ENCODE data around the gene MKNK1. TPM values are rescaled to one million over a fixed set of nuclear protein-coding genes. Genes with fewer than 3 reads are reported as not detected.

MKNK1 gene
- total and polyA plus RNA-seq, 2 donors (not counting 1 experiment from before 2014, with no cell fraction given) = 51.0 to 73.0 TPM

DNA sequence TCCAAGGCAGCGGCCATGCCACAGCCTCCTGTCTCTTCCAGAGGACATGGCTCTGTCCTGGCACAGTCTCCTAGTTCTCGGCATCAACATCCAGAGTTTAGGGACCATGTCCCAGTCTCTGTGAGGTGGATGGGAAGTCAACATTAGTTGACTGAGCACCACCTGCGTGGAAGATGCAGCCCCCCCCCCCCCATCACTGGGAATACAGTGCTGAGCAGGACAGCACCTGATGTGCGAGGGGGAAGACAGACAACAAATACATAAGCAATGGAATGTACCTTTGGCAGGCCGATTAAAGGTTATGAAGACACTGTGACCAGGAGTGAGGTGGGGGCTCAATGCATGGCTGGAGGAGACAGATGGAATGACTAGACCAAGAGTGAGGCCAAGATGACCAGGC is 79.2 kb downstream of the MKNK1 start:
- Histone ChIP-seq H3K4me1 (ENCODE audit: control insufficient read depth in 2 of 2, insufficient read depth in 2 of 2, low read length in 2 of 2) (no peaks in the 10 kb centered on the region), H3K4me2 (replicated peaks; ENCODE audit: low read depth, low read length, poor library complexity, severe bottlenecking) (no peak overlapping the region), H4K20me1 (ENCODE audit: control insufficient read depth, insufficient read depth, low read length, poor library complexity, severe bottlenecking) (no peaks in the 10 kb centered on the region), H3K4me3 (ENCODE audit: control extremely low read depth in 1 of 5, extremely low read depth in 1 of 5, insufficient read depth in 1 of 5, low read depth in 2 of 5, low read length in 4 of 5) (no peak overlapping the region), H3K79me2 (ENCODE audit: control insufficient read depth, insufficient read depth, low read length) (no peaks in the 10 kb centered on the region), H3K27ac (ENCODE audit: low read length in 2 of 2) (no peak overlapping the region), H3K9ac (ENCODE audit: low read length) (no peak overlapping the region), H3K9me3 (ENCODE audit: control extremely low read depth in 1 of 3, control insufficient read depth in 2 of 3, insufficient read depth in 1 of 3, low read length in 2 of 3) (no peaks in the 10 kb centered on the region), H3K36me3 (replicated peaks in 1 of 2; ENCODE audit: control extremely low read depth in 1 of 2, control insufficient read depth in 1 of 2, extremely low read depth in 1 of 2, insufficient read depth in 2 of 2, low read length in 1 of 2) (no peaks in the 10 kb centered on the region), H2AFZ (ENCODE audit: insufficient read depth, low read depth, low read length, poor library complexity, severe bottlenecking) (no peak overlapping the region), H3K27me3 (replicated peaks in 1 of 4; ENCODE audit: control extremely low read depth in 1 of 4, control insufficient read depth in 3 of 4, insufficient read depth in 4 of 4, low read length in 3 of 4) (peaks cover 0 to 22% (median 7%) of the 10 kb centered on the region in 4 experiments)
- CTCF ChIA-PET = no interaction called here
- Mint-ChIP-seq H3K4me1 (no peaks in the 10 kb centered on the region), H3K9me3 (ENCODE audit: insufficient read depth) (no peaks in the 10 kb centered on the region), H3K27me3 (peaks cover 52% of the 10 kb centered on the region), H3K27ac (no peak overlapping the region), H3K4me3 (no peak overlapping the region)
- no peak for TF ChIP-seq EZH2 (IDR thresholded peaks at IDR 0.05; ENCODE audit: borderline replicate concordance, insufficient read depth, low read depth, low read length, poor library complexity, severe bottlenecking)
- TF ChIP-seq CTCF (IDR thresholded peaks at IDR 0.05) = no peak
- POLR2A ChIA-PET = no interaction called here
- ATAC-seq (ENCODE audit: low read depth) (no peak), DNase-seq (no peak)
- intact Hi-C loops (cut with micrococcal nuclease) = no loop called here
- WGBS (ENCODE audit: insufficient coverage) = 96% methylated on average over 5 of the region's 5 CpGs

GRCh38 chr1:46523496-46524353 is 80.3 kb downstream of the MKNK1 start:
- WGBS (ENCODE audit: insufficient coverage) = 90% methylated on average over 10 of the region's 11 CpGs
- no peaks in the 10 kb centered on the region for H3K9me3 Mint-ChIP-seq (ENCODE audit: insufficient read depth)
- no peak overlapping the region for H3K4me2 ChIP-seq (replicated peaks; ENCODE audit: low read depth, low read length, poor library complexity, severe bottlenecking)
- peaks cover 48% of the 10 kb centered on the region for H3K27me3 Mint-ChIP-seq
- intact Hi-C loops (cut with micrococcal nuclease) = no loop called here
- CTCF ChIA-PET = interaction anchor here (0.8 kb wide), 1 partner anchor 82 kb away, joined by 3 read pairs; no protein-coding TSS in a partner anchor
- no peak for DNase-seq
- POLR2A ChIA-PET = no interaction called here
- no peak overlapping the region for H3K9ac ChIP-seq (ENCODE audit: low read length)
- no peak overlapping the region for H3K27ac ChIP-seq (ENCODE audit: low read length in 2 of 2)
- TF ChIP-seq CTCF (IDR thresholded peaks at IDR 0.05) = no peak
- TF ChIP-seq EZH2 (IDR thresholded peaks at IDR 0.05; ENCODE audit: borderline replicate concordance, insufficient read depth, low read depth, low read length, poor library complexity, severe bottlenecking) = no peak
- no peak overlapping the region for H3K27ac Mint-ChIP-seq
- ATAC-seq (ENCODE audit: low read depth) = no peak
- H4K20me1 ChIP-seq (ENCODE audit: control insufficient read depth, insufficient read depth, low read length, poor library complexity, severe bottlenecking) = no peaks in the 10 kb centered on the region
- H3K79me2 ChIP-seq (ENCODE audit: control insufficient read depth, insufficient read depth, low read length) = no peaks in the 10 kb centered on the region
- H3K4me1 Mint-ChIP-seq = no peaks in the 10 kb centered on the region
- H3K4me3 Mint-ChIP-seq = no peak overlapping the region
- no peak overlapping the region for H2AFZ ChIP-seq (ENCODE audit: insufficient read depth, low read depth, low read length, poor library complexity, severe bottlenecking)
- no peaks in the 10 kb centered on the region for H3K36me3 ChIP-seq (replicated peaks in 1 of 2; ENCODE audit: control extremely low read depth in 1 of 2, control insufficient read depth in 1 of 2, extremely low read depth in 1 of 2, insufficient read depth in 2 of 2, low read length in 1 of 2)
- H3K4me3 ChIP-seq (ENCODE audit: control extremely low read depth in 1 of 5, extremely low read depth in 1 of 5, insufficient read depth in 1 of 5, low read depth in 2 of 5, low read length in 4 of 5) = no peak overlapping the region
- no peaks in the 10 kb centered on the region for H3K9me3 ChIP-seq (ENCODE audit: control extremely low read depth in 1 of 3, control insufficient read depth in 2 of 3, insufficient read depth in 1 of 3, low read length in 2 of 3)
- H3K4me1 ChIP-seq (ENCODE audit: control insufficient read depth in 2 of 2, insufficient read depth in 2 of 2, low read length in 2 of 2) = no peaks in the 10 kb centered on the region
- H3K27me3 ChIP-seq (replicated peaks in 1 of 4; ENCODE audit: control extremely low read depth in 1 of 4, control insufficient read depth in 3 of 4, insufficient read depth in 4 of 4, low read length in 3 of 4) = peaks cover 0 to 22% (median 6%) of the 10 kb centered on the region in 4 experiments
